Measurements from ENCODE around the gene TPST1.
"Not testable (repeated sequence)": the region's sequence is repeated elsewhere in the genome, so short reads cannot be mapped to it uniquely, and the experiment has no call there.

Gene TPST1

GRCh38 chr7:66396052-66396451, 190.9 kb downstream of the TPST1 start:
- not testable (repeated sequence) for H3K4me3 ChIP-seq (ENCODE audit: low read depth in 1 of 2, low read length in 2 of 2); H3K4me1 ChIP-seq (ENCODE audit: control insufficient read depth in 1 of 2, insufficient read depth in 2 of 2, low read length in 2 of 2); H3K27me3 ChIP-seq (ENCODE audit: low read depth, low read length); H3K27ac ChIP-seq (ENCODE audit: low read length); H3K36me3 ChIP-seq (ENCODE audit: control insufficient read depth in 1 of 2, insufficient read depth in 2 of 2, low read length in 2 of 2); H3K9me3 ChIP-seq (ENCODE audit: control insufficient read depth in 1 of 2, low read length in 2 of 2)

GRCh38 chr7:66398841-66399240, 193.7 kb downstream of the TPST1 start:
- not testable (repeated sequence) for H3K36me3 ChIP-seq (ENCODE audit: control insufficient read depth in 1 of 2, insufficient read depth in 2 of 2, low read length in 2 of 2); H3K4me1 ChIP-seq (ENCODE audit: control insufficient read depth in 1 of 2, insufficient read depth in 2 of 2, low read length in 2 of 2); H3K27me3 ChIP-seq (ENCODE audit: low read depth, low read length); H3K27ac ChIP-seq (ENCODE audit: low read length); H3K9me3 ChIP-seq (ENCODE audit: control insufficient read depth in 1 of 2, low read length in 2 of 2); H3K4me3 ChIP-seq (ENCODE audit: low read depth in 1 of 2, low read length in 2 of 2)

DNA sequence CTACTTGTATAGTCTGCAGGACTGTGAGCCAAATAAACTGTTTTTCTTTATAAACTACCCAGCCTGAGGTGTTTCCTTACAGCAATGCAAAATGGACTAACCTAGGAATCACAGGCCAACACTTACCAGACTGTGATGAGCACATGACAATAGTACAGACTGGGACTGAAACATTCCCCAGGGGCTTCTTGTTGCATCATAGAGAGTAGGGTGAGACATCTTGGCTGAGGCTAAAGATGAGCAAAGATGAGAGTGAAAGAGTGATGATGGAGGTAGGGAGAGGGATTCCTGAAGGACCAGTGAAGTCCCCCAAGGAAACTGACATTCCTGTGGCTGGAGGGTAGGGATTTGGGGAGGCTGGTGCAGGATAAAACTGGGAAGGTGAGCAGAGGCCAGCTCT, 194.4 kb downstream of the TPST1 start:
- Histone ChIP-seq H3K27me3 (ENCODE audit: low read depth, low read length) (no peaks in the 10 kb centered on the region), H3K27ac (ENCODE audit: low read length) (no peak overlapping the region), H3K9me3 (ENCODE audit: control insufficient read depth in 1 of 2, low read length in 2 of 2) (no peaks in the 10 kb centered on the region), H3K4me3 (ENCODE audit: low read depth in 1 of 2, low read length in 2 of 2) (no peak overlapping the region), H3K4me1 (ENCODE audit: control insufficient read depth in 1 of 2, insufficient read depth in 2 of 2, low read length in 2 of 2) (no peaks in the 10 kb centered on the region), H3K36me3 (ENCODE audit: control insufficient read depth in 1 of 2, insufficient read depth in 2 of 2, low read length in 2 of 2) (peaks cover 0 to 5% of the 10 kb centered on the region in 2 donors)

DNA sequence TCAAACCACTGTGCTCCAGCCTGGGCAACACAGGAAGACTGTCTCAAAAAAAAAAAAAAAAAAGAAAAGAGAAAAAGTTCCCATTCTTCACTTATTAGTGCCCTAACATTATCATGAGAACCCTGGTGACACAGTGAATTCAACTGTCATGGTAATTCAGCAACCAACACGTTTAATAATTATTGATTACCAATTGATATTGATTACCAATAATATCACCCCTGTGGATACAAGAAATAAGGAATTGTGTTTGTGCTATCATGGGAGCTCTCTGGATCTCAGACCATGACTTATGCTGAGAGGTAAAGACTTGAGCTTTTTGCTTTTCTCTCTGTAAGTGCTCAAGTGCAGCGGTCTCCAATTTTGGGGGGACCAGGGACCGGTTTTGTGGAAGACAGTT, 195.3 kb downstream of the TPST1 start:
- H3K4me1 ChIP-seq (ENCODE audit: control insufficient read depth in 1 of 2, insufficient read depth in 2 of 2, low read length in 2 of 2): no peaks in the 10 kb centered on the region
- peaks cover 0 to 5% of the 10 kb centered on the region in 2 donors for H3K36me3 ChIP-seq (ENCODE audit: control insufficient read depth in 1 of 2, insufficient read depth in 2 of 2, low read length in 2 of 2)
- no peaks in the 10 kb centered on the region for H3K27me3 ChIP-seq (ENCODE audit: low read depth, low read length)
- H3K4me3 ChIP-seq (ENCODE audit: low read depth in 1 of 2, low read length in 2 of 2): no peak overlapping the region
- no peak overlapping the region for H3K27ac ChIP-seq (ENCODE audit: low read length)
- H3K9me3 ChIP-seq (ENCODE audit: control insufficient read depth in 1 of 2, low read length in 2 of 2): no peaks in the 10 kb centered on the region

DNA sequence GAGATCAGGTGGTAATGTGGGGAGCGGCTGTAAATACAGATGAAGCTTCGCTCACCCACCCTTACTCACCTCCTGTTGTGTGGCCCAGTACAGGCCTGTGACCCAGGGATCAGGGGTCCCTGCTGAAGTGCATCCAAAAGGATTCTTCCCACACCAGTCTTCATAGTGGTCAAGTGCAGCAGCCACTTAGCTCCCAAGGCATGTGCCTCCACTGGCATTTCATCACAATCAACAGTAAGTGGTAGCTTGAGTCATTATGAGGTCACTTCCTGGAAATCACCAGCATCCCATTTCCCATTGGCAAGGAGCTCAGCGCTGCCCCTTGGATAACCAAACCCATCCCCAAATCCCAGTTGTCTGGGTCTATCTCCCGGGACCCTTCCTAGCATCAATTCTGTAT, 196.0 kb downstream of the TPST1 start:
- H3K27ac ChIP-seq (ENCODE audit: low read length); H3K4me1 ChIP-seq (ENCODE audit: control insufficient read depth in 1 of 2, insufficient read depth in 2 of 2, low read length in 2 of 2); H3K4me3 ChIP-seq (ENCODE audit: low read depth in 1 of 2, low read length in 2 of 2); H3K9me3 ChIP-seq (ENCODE audit: control insufficient read depth in 1 of 2, low read length in 2 of 2); H3K27me3 ChIP-seq (ENCODE audit: low read depth, low read length); H3K36me3 ChIP-seq (ENCODE audit: control insufficient read depth in 1 of 2, insufficient read depth in 2 of 2, low read length in 2 of 2): not testable (repeated sequence)

DNA sequence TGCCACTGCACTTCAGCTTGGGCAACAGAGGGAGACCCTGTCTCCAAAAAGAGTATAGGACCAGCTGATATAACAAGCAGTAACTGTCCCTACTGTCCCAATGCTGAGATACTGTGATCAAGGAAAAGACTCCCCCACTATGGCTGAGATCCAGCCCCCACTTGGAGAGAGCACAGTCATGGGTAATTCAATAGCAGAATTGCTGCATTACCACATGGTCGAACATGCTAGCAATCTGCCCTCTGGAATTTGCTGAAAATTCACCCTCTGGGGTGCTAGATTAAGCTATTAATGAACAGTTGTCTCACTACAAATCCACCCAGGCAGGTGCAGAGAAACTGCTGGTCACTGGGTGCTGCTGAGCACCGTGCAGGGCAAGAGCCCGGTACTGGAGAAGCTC, 196.8 kb downstream of the TPST1 start:
- not testable (repeated sequence) for H3K36me3 ChIP-seq (ENCODE audit: control insufficient read depth in 1 of 2, insufficient read depth in 2 of 2, low read length in 2 of 2)

DNA sequence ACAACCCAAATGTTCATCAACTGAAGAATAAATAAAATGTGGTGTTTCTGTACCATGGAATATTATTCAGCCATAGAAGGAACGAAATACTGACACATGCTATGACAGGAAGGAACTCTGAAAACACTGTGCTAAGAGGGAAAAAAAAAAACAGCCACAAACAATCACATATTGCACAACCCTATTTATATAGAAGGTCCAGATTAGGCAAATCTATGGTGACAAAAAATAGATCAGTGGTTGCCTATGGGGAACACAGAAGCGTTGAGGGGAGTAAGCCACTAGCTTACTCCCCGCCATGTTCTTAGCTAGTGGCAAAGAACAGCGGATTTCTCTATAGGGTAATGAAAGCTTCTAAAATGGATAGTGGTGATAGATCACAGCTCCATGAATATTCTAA, 198.4 kb downstream of the TPST1 start:
- Histone ChIP-seq H3K4me3 (ENCODE audit: low read depth in 1 of 2, low read length in 2 of 2) (no peak overlapping the region), H3K27me3 (ENCODE audit: low read depth, low read length) (no peaks in the 10 kb centered on the region), H3K9me3 (ENCODE audit: control insufficient read depth in 1 of 2, low read length in 2 of 2) (no peaks in the 10 kb centered on the region), H3K27ac (ENCODE audit: low read length) (no peak overlapping the region), H3K36me3 (ENCODE audit: control insufficient read depth in 1 of 2, insufficient read depth in 2 of 2, low read length in 2 of 2) (peaks cover 0 to 12% of the 10 kb centered on the region in 2 donors), H3K4me1 (ENCODE audit: control insufficient read depth in 1 of 2, insufficient read depth in 2 of 2, low read length in 2 of 2) (no peaks in the 10 kb centered on the region)

More for the DNA sequence above, 196.8 kb downstream of the TPST1 start:
- not testable (repeated sequence) for H3K9me3 ChIP-seq (ENCODE audit: control insufficient read depth in 1 of 2, low read length in 2 of 2); H3K4me1 ChIP-seq (ENCODE audit: control insufficient read depth in 1 of 2, insufficient read depth in 2 of 2, low read length in 2 of 2); H3K4me3 ChIP-seq (ENCODE audit: low read depth in 1 of 2, low read length in 2 of 2); H3K27me3 ChIP-seq (ENCODE audit: low read depth, low read length); H3K27ac ChIP-seq (ENCODE audit: low read length)

GRCh38 chr7:66409493-66409892, 204.4 kb downstream of the TPST1 start:
- Histone ChIP-seq H3K4me1 (ENCODE audit: control insufficient read depth in 1 of 2, insufficient read depth in 2 of 2, low read length in 2 of 2) (peaks cover 0 to 10% of the 10 kb centered on the region in 2 donors), H3K9me3 (ENCODE audit: control insufficient read depth in 1 of 2, low read length in 2 of 2) (no peaks in the 10 kb centered on the region)

More at GRCh38 chr7:66409493-66409892, 204.4 kb downstream of the TPST1 start:
- H3K36me3 ChIP-seq (ENCODE audit: control insufficient read depth in 1 of 2, insufficient read depth in 2 of 2, low read length in 2 of 2): peaks cover 0 to 9% of the 10 kb centered on the region in 2 donors
- no peaks in the 10 kb centered on the region for H3K27me3 ChIP-seq (ENCODE audit: low read depth, low read length)
- H3K27ac ChIP-seq (ENCODE audit: low read length): no peak overlapping the region
- H3K4me3 ChIP-seq (ENCODE audit: low read depth in 1 of 2, low read length in 2 of 2): no peak overlapping the region

Data from muscle layer of duodenum (tissue), 2 donors.